ENCODE data around the gene GLG1.
"Not testable (repeated sequence)": the region's sequence is repeated elsewhere in the genome, so short reads cannot be mapped to it uniquely, and the experiment has no call there.

Gene GLG1

GRCh38 chr16:74398212-74398895, 208.6 kb downstream of the GLG1 start:
- DNase-seq: not testable (repeated sequence)

Measured in midbrain (tissue), 1 donor.